Stomach (tissue), 4 donors: ENCODE data around the gene KIF3C.
"Not testable (repeated sequence)": the region's sequence is repeated elsewhere in the genome, so short reads cannot be mapped to it uniquely, and the experiment has no call there.

Experiments used
- CTCF ChIP-seq, 7 experiments: fragments of 450-650 bp in 4 of 7; fragments of 200-600 bp in 3 of 7; sonication (generic) in 3 of 7; IDR thresholded peaks; one replicate each; pipeline ENCODE4 v1.5.1; 2016 to 2019; ENCODE audit warnings: antibody characterized with exemption in 7 of 7, control low read depth in 2 of 7, mild to moderate bottlenecking in 1 of 7
- POLR2AphosphoS5 ChIP-seq, 3 donors: sonication (generic); formaldehyde crosslinking; IDR thresholded peaks; one replicate each; pipeline ENCODE4 v1.6.1; 2016; ENCODE audit warnings: antibody characterized with exemption in 3 of 3

GRCh38 chr2:25999406-25999805, 17.1 kb upstream of the KIF3C start:
- TF ChIP-seq POLR2AphosphoS5, CTCF (IDR thresholded peaks at IDR 0.05): not testable (repeated sequence)
